Mesendoderm (in vitro differentiated cells): ENCODE data around the gene ZNF101. TPM values are rescaled to one million over a fixed set of nuclear protein-coding genes. Genes with fewer than 3 reads are reported as not detected.
A peak's percentile ranks its signal among the peaks of the same experiment; 100 is the strongest.

Source experiments
- DNase-seq: peaks from one replicate; pipeline ENCODE4 v3.0.0; 2013
- H2AK5ac ChIP-seq: 2 replicates; pipeline ENCODE4 v1.6.1; 2013; ENCODE audit warnings: low read length, inconsistent platforms
- H2BK120ac ChIP-seq: 2 replicates; pipeline ENCODE4 v1.6.1; 2013; ENCODE audit warnings: low read depth, mild to moderate bottlenecking, low read length, moderate library complexity, mixed read lengths
- H2BK15ac ChIP-seq: replicated peaks from 2 replicates; pipeline ENCODE4 v1.6.1; 2013; ENCODE audit warnings: low read depth, mild to moderate bottlenecking, moderate library complexity
- H2BK5ac ChIP-seq: 2 replicates; pipeline ENCODE4 v1.6.1; 2013; ENCODE audit warnings: low read length, inconsistent platforms
- H3K18ac ChIP-seq: 2 replicates; pipeline ENCODE4 v1.6.1; 2013; ENCODE audit warnings: mild to moderate bottlenecking, low read length, mixed read lengths
- H3K23ac ChIP-seq: one replicate; pipeline ENCODE4 v1.6.1; 2013; ENCODE audit warnings: low read length
- H3K27ac ChIP-seq: 2 replicates; pipeline ENCODE4 v1.5.1; 2013; ENCODE audit warnings: low read depth, mild to moderate bottlenecking, inconsistent platforms, low read length, moderate library complexity
- H3K27me3 ChIP-seq: 2 replicates; pipeline ENCODE4 v1.6.1; 2013; ENCODE audit warnings: low read length, control low read depth, mild to moderate bottlenecking, inconsistent platforms; ENCODE audit not compliant: insufficient read depth, poor library complexity
- H3K36me3 ChIP-seq: 2 replicates; pipeline ENCODE4 v1.6.1; 2013; ENCODE audit warnings: low read length, inconsistent platforms; ENCODE audit not compliant: control insufficient read depth, insufficient read depth
- H3K4ac ChIP-seq: one replicate; pipeline ENCODE4 v1.6.1; 2013; ENCODE audit warnings: low read depth, mild to moderate bottlenecking, low read length, moderate library complexity
- H3K4me1 ChIP-seq: 2 replicates; pipeline ENCODE4 v1.6.1; 2013; ENCODE audit warnings: low read depth, low read length, inconsistent platforms; ENCODE audit not compliant: control insufficient read depth
- H3K4me2 ChIP-seq: 2 replicates; pipeline ENCODE4 v1.6.1; 2013; ENCODE audit warnings: low read length
- H3K4me3 ChIP-seq: 2 replicates; pipeline ENCODE4 v1.5.1; 2013; ENCODE audit warnings: mild to moderate bottlenecking, low read length
- H3K56ac ChIP-seq: one replicate; pipeline ENCODE4 v1.6.1; 2013; ENCODE audit warnings: low read length
- H3K79me1 ChIP-seq: 2 replicates; pipeline ENCODE4 v1.6.1; 2013; ENCODE audit warnings: low read length, inconsistent platforms
- H3K79me2 ChIP-seq: 2 replicates; pipeline ENCODE4 v1.6.1; 2013; ENCODE audit warnings: mild to moderate bottlenecking, low read length; ENCODE audit not compliant: control insufficient read depth, insufficient read depth
- H3K9ac ChIP-seq: 2 replicates; pipeline ENCODE4 v1.6.1; 2013; ENCODE audit warnings: low read length, inconsistent platforms
- H4K5ac ChIP-seq: one replicate; pipeline ENCODE4 v1.6.1; 2013; ENCODE audit warnings: low read length
- H4K8ac ChIP-seq: one replicate; pipeline ENCODE4 v1.6.1; 2013; ENCODE audit warnings: low read depth, mild to moderate bottlenecking, control low read depth, low read length, moderate library complexity
- WGBS: extraction: QIAGEN DNeasy Blood & Tissue Kit; methylation state at CpG from one replicate; pipeline ENCODE4 v1.1.7; 2013; ENCODE audit warnings: low lambda C conversion rate, missing lambda C conversion rate; ENCODE audit not compliant: insufficient coverage; ENCODE audit errors: extremely low coverage; 5-methylcytosine and 5-hydroxymethylcytosine counted together
- polyA plus RNA-seq, 2 experiments: library from polyadenylated mRNA; stranded (reverse); fragments of 200-250 nt; gene quantifications; one replicate each; pipeline ENCODE4 v1.2.3, GENCODE V29; 2013

The ZNF101 gene
- 38.5 TPM for polyA plus RNA-seq (2013, experiment 1 of 2)
- polyA plus RNA-seq (2013, experiment 2 of 2): 35.3 TPM

DNA sequence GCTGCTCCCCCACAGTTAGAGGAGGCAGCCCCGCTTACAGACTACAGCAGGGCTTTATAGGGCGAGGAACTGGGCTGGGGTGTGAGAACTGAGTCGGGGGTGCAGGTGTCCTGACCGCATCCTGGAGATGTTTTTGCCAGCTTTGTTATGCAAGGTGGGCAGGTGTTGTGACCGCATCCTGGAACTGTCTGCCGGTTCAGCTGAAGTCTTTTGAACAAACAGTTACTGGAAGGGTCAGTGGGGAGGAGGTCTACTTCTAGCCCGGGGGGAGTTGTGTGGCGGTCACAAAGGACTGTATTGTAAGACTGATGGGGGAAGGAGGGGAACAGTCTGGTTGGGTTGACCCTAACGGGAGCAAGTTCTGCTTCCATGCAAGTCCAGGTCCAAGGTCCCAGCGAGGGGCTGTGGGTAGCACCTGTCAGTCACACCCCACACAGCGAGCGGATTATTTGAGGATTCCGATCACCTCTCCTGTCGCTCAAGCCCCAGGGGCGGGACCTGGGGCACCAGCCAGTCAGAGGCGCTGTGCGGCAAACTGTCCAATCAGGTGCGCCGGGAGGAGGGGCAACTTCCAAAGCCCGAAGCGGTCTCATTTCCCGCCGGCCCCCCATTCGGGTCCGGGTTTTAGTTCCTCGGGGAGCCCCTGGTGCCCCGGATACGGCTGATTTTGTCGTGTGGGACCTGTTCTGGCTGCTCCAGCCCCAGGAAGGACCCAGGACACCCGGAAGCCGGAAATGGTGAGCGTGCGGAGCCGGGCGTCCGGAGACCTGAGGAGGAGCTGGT is at the start of gene ZNF101:
TSS of gene ZNF101 (plus strand) at position 610 of the 783 bp plus-strand sequence. CDS start at position 735, 125 bp downstream.
- H3K36me3 ChIP-seq: no peaks in the 10 kb centered on the region
- H2AK5ac ChIP-seq: no peak within 1 kb of the TSS
- no peaks in the 10 kb centered on the region for H3K27me3 ChIP-seq
- H3K4ac ChIP-seq: peak within 1 kb of the TSS; percentile 28
- H3K9ac ChIP-seq: peak within 1 kb of the TSS; percentile 93
- H3K79me1 ChIP-seq: peaks cover 3% of the 10 kb centered on the region
- peak within 1 kb of the TSS; percentile 96 for H3K56ac ChIP-seq
- H3K4me2 ChIP-seq: peak within 1 kb of the TSS; percentile 84
- no peaks in the 10 kb centered on the region for H3K4me1 ChIP-seq
- no peak within 1 kb of the TSS for H4K5ac ChIP-seq
- peak within 1 kb of the TSS; percentile 86 for H3K27ac ChIP-seq
- no peak within 1 kb of the TSS for H4K8ac ChIP-seq
- DNase-seq: peak; percentile 97
- H3K4me3 ChIP-seq: peak within 1 kb of the TSS; percentile 92
- peak within 1 kb of the TSS; percentile 91 for H3K18ac ChIP-seq
- H2BK5ac ChIP-seq: peak within 1 kb of the TSS; percentile 80
- no CpG with 5 or more reads among the region's 36 CpGs for WGBS
- H2BK120ac ChIP-seq: no peak within 1 kb of the TSS
- peaks cover 12% of the 10 kb centered on the region for H3K79me2 ChIP-seq
- no peak within 1 kb of the TSS for H3K23ac ChIP-seq
- H2BK15ac ChIP-seq: no peak within 1 kb of the TSS

DNA sequence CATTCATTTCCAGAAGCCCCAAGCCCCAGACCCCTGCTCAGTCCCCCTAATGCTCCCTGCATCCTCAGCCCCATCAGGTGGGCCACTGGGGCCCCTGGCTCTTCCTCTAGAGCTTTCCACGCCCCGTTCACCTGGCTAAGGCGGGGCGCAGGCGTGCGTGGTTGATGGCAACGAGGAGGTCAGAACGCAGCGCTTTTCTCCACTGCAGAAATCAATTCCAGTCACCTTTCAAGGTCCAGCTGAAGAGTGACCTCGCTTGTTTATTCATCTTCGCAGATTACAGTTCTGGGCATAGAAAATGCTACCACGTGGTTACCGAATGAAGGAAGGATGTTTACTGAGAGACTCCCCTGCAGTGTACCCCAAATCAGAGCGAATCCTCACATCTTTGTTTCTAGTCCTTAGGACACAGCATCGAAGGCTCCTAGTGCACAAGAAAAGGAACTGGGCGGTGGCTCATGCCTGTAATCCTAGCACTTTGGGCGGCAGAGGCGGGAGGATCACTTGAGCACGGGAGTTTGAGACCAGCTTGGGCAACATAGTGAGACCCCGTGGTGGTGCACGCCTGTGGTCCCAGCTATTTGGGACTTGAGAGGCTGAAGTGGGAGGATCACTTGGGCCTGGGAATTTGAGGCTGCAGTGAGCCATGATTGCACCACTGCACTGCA is 49.3 kb upstream of the ZNF101 start:
- no peak for DNase-seq
- H2AK5ac ChIP-seq: no peak overlapping the region
- no peaks in the 10 kb centered on the region for H3K79me2 ChIP-seq
- no peak overlapping the region for H3K4me2 ChIP-seq
- peaks cover 2% of the 10 kb centered on the region for H3K79me1 ChIP-seq
- H3K4me1 ChIP-seq: no peaks in the 10 kb centered on the region
- no peaks in the 10 kb centered on the region for H3K27me3 ChIP-seq
- no peak overlapping the region for H3K18ac ChIP-seq
- H2BK120ac ChIP-seq: no peak overlapping the region
- H3K4me3 ChIP-seq: no peak overlapping the region
- H2BK15ac ChIP-seq: no peak overlapping the region
- H3K27ac ChIP-seq: no peak overlapping the region
- peaks cover 4% of the 10 kb centered on the region for H3K36me3 ChIP-seq
- no peak overlapping the region for H2BK5ac ChIP-seq
- H4K8ac ChIP-seq: no peak overlapping the region
- no peak overlapping the region for H4K5ac ChIP-seq
- no peak overlapping the region for H3K56ac ChIP-seq
- no peak overlapping the region for H3K4ac ChIP-seq
- no peak overlapping the region for H3K23ac ChIP-seq
- no peak overlapping the region for H3K9ac ChIP-seq
- no CpG with 5 or more reads among the region's 21 CpGs for WGBS

DNA sequence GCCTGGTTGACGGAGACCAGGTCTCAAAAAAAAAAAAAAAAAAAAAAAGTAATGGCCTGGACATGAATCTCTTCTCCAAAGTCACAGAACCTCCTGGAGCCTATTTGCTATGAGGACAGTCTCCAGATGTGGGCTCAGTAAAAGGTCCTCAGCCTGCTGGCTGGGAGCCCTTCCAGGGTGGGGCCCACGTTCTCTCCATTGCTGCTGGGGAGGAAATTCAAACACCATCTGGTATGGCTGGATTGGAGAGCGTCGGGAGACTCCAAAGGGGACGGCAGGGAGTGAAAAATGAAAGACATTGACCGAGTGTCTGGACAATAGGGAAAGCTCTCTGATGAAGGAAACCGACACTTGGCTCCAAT is 48.8 kb upstream of the ZNF101 start:
- Histone ChIP-seq H3K4me2 (no peak overlapping the region), H2BK5ac (no peak overlapping the region), H3K18ac (no peak overlapping the region), H3K9ac (no peak overlapping the region), H3K27ac (no peak overlapping the region), H2BK15ac (no peak overlapping the region), H3K79me1 (peaks cover 3% of the 10 kb centered on the region), H3K36me3 (peaks cover 4% of the 10 kb centered on the region), H3K23ac (no peak overlapping the region), H3K4ac (no peak overlapping the region), H3K4me1 (no peaks in the 10 kb centered on the region), H3K4me3 (no peak overlapping the region), H2AK5ac (no peak overlapping the region), H2BK120ac (no peak overlapping the region), H4K8ac (no peak overlapping the region), H4K5ac (no peak overlapping the region), H3K27me3 (no peaks in the 10 kb centered on the region), H3K79me2 (no peaks in the 10 kb centered on the region), H3K56ac (no peak overlapping the region)
- WGBS: no CpG with 5 or more reads among the region's 7 CpGs
- no peak for DNase-seq

GRCh38 chr19:19623383-19623782 is 45.3 kb upstream of the ZNF101 start:
- no peak for DNase-seq
- WGBS: no CpG with 5 or more reads among the region's 5 CpGs
- Histone ChIP-seq H3K56ac (no peak overlapping the region), H3K4me2 (no peak overlapping the region), H3K4ac (no peak overlapping the region), H3K79me1 (peaks cover 11% of the 10 kb centered on the region), H3K27me3 (no peaks in the 10 kb centered on the region), H3K4me3 (no peak overlapping the region), H3K36me3 (peaks cover 4% of the 10 kb centered on the region), H4K5ac (no peak overlapping the region), H3K27ac (no peak overlapping the region), H3K23ac (no peak overlapping the region), H4K8ac (no peak overlapping the region), H3K9ac (no peak overlapping the region), H3K18ac (no peak overlapping the region), H2BK5ac (no peak overlapping the region), H2BK15ac (no peak overlapping the region), H2AK5ac (no peak overlapping the region), H3K79me2 (no peaks in the 10 kb centered on the region), H2BK120ac (no peak overlapping the region), H3K4me1 (peaks cover 6% of the 10 kb centered on the region)

DNA sequence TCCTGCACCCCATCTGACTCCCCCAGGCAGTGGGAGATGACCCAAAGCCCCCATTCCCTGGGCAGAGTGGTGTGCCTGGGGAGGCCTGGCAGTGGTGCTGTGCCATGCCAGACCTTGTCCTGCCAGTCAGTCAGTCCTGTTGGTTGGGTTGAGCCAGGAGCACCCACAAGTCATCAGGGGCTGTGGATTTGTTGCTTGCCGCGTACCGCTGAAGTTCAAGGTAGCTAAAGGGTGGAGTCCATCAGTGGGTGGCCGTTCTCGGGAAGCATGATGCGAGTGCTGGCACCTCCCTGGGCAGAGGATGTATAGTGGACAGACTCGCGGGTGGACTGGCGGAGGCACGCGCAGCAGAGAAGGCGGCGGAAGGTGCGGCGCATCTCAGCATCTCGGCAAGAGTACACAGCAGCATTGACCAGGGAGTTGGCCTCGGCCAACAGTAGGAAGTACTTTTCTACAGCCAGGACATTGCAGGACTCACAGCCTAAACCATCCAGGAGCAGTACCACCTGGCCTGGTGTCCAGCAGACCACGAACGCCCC is 44.5 kb upstream of the ZNF101 start:
- Histone ChIP-seq H2BK120ac (no peak overlapping the region), H3K36me3 (peaks cover 4% of the 10 kb centered on the region), H3K27ac (no peak overlapping the region), H3K9ac (no peak overlapping the region), H2BK5ac (no peak overlapping the region), H3K4me1 (peaks cover 6% of the 10 kb centered on the region), H3K23ac (no peak overlapping the region), H3K27me3 (no peaks in the 10 kb centered on the region), H3K56ac (no peak overlapping the region), H3K18ac (no peak overlapping the region), H2AK5ac (no peak overlapping the region), H3K4me3 (no peak overlapping the region), H3K79me1 (peaks cover 11% of the 10 kb centered on the region), H3K4ac (no peak overlapping the region), H2BK15ac (no peak overlapping the region), H4K5ac (no peak overlapping the region), H3K79me2 (no peaks in the 10 kb centered on the region), H4K8ac (no peak overlapping the region), H3K4me2 (no peak overlapping the region)
- DNase-seq: no peak
- WGBS: no CpG with 5 or more reads among the region's 19 CpGs
